B cell (primary cell): ENCODE data around the gene CASP2.
A peak's percentile ranks its signal among the peaks of the same experiment; 100 is the strongest.

Experiments
- EZH2 ChIP-seq: IDR thresholded peaks from 2 replicates; pipeline ENCODE4 v1.6.1; 2012; ENCODE audit warnings: borderline replicate concordance, low read depth, mild to moderate bottlenecking, moderate library complexity, low read length; ENCODE audit not compliant: insufficient read depth, poor library complexity, severe bottlenecking
- TF ChIP-seq, protein P1 (sequence below): fragments of 200-600 bp; IDR thresholded peaks from one replicate; pipeline ENCODE4 v1.8.0; 2022; ENCODE audit warnings: antibody characterized with exemption, mild to moderate bottlenecking

DNA sequence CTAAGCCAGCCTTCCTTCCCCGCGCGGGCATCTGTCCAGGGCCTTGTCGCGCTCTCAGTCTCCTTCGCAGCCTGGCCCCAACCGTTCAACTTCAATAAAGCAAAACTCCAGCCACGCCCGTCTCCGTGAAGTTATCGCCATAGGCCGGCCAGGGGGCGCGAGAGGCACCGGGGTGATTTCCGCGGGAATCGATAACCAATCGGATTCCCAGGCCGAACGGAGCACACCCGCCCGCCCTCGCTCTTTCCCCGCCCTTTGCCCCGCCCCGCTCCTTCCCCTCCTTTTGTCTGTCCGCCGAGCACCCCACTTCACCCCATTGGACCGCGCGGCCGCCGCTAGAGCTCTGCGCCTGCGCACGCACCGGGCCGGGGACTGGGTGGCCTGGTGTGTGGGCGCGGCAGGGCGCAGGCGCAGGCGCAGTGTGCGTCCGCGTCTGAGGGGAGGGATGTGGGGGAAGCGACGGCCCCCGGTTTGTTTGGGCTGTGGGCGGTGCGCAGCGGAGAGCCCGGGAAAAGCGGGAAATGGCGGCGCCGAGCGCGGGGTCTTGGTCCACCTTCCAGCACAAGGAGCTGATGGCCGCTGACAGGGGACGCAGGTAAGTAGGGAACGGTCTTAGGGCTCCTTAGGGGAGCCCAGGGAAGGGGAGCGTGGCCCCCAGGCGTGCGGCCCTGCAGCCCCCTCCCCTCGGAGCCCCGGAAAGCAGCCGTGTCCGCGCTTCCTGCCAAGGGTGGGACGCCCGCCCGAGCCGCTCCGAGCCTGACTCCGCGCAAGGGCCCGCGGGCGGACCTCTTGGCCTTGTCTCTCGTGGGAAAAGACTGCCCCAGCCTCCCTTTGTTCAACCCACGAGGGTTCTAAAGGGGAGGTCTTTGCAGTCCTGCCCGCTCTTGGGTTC lies at the start of gene CASP2:
- no peak for TF ChIP-seq EZH2
- TF ChIP-seq, protein P1, sequence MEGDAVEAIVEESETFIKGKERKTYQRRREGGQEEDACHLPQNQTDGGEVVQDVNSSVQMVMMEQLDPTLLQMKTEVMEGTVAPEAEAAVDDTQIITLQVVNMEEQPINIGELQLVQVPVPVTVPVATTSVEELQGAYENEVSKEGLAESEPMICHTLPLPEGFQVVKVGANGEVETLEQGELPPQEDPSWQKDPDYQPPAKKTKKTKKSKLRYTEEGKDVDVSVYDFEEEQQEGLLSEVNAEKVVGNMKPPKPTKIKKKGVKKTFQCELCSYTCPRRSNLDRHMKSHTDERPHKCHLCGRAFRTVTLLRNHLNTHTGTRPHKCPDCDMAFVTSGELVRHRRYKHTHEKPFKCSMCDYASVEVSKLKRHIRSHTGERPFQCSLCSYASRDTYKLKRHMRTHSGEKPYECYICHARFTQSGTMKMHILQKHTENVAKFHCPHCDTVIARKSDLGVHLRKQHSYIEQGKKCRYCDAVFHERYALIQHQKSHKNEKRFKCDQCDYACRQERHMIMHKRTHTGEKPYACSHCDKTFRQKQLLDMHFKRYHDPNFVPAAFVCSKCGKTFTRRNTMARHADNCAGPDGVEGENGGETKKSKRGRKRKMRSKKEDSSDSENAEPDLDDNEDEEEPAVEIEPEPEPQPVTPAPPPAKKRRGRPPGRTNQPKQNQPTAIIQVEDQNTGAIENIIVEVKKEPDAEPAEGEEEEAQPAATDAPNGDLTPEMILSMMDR, result peak; percentile 36
